Fibroblast of skin of back (primary cell): ENCODE results near the gene SND1.
"Not testable (repeated sequence)": the region's sequence is repeated elsewhere in the genome, so short reads cannot be mapped to it uniquely, and the experiment has no call there.

Experiments used
- DNase-seq: peaks from one replicate; pipeline ENCODE4 v3.0.0-alpha.2; 2013

The SND1 gene

GRCh38 chr7:127837816-127838410 is 185.9 kb downstream of the SND1 start:
- DNase-seq: not testable (repeated sequence)

GRCh38 chr7:127838816-127839415 is 186.9 kb downstream of the SND1 start:
- peak; percentile 19 for DNase-seq

- DNase-seq: no peak
These were observed 188.4 kb downstream of the SND1 start for GRCh38 chr7:127840226-127840951.

GRCh38 chr7:127844165-127844564 is 192.2 kb downstream of the SND1 start:
- no peak for DNase-seq

GRCh38 chr7:127844707-127845331 is 192.8 kb downstream of the SND1 start:
- DNase-seq: no peak

GRCh38 chr7:127845522-127846214 is 193.7 kb downstream of the SND1 start:
- DNase-seq: no peak

- DNase-seq: no peak
These were observed 195.6 kb downstream of the SND1 start for GRCh38 chr7:127847641-127848040.

GRCh38 chr7:127848241-127848640 is 196.2 kb downstream of the SND1 start:
- no peak for DNase-seq

- DNase-seq: no peak
These were observed 198.2 kb downstream of the SND1 start for GRCh38 chr7:127850195-127850594.

- no peak for DNase-seq
These were observed 202.4 kb downstream of the SND1 start for GRCh38 chr7:127854383-127854782.

GRCh38 chr7:127857464-127857841 is 205.5 kb downstream of the SND1 start:
- DNase-seq: no peak

GRCh38 chr7:127858091-127858914 is 206.3 kb downstream of the SND1 start:
- no peak for DNase-seq

- no peak for DNase-seq
These were observed 206.9 kb downstream of the SND1 start for GRCh38 chr7:127858915-127859189.

GRCh38 chr7:127859330-127859729 is 207.3 kb downstream of the SND1 start:
- DNase-seq: no peak

GRCh38 chr7:127862525-127862924 is 210.5 kb downstream of the SND1 start:
- DNase-seq: no peak

- DNase-seq: no peak
These were observed 211.1 kb downstream of the SND1 start for GRCh38 chr7:127863082-127863481.

- peak; percentile 84 for DNase-seq
These were observed 213.5 kb downstream of the SND1 start for GRCh38 chr7:127865466-127865865.

- DNase-seq: no peak
These were observed 218.4 kb downstream of the SND1 start for GRCh38 chr7:127870231-127870907.

- no peak for DNase-seq
These were observed 219.2 kb downstream of the SND1 start for GRCh38 chr7:127871226-127871625.

- DNase-seq: no peak
These were observed 220.1 kb downstream of the SND1 start for GRCh38 chr7:127872122-127872521.

GRCh38 chr7:127873151-127873550 is 221.2 kb downstream of the SND1 start:
- no peak for DNase-seq
